Urothelium cell line (cell line): ENCODE measurements around the gene CD244.

Source experiments
- DNase-seq: peaks from one replicate; pipeline ENCODE4 v3.0.0; 2011; ENCODE audit warnings: low spot score, mixed read lengths
- FAIRE-seq: peaks from 2 replicates; lab custom pipeline; 2011; peaks lifted over from hg19 to GRCh38; lab: Jason Lieb, UNC

CD244 gene

DNA sequence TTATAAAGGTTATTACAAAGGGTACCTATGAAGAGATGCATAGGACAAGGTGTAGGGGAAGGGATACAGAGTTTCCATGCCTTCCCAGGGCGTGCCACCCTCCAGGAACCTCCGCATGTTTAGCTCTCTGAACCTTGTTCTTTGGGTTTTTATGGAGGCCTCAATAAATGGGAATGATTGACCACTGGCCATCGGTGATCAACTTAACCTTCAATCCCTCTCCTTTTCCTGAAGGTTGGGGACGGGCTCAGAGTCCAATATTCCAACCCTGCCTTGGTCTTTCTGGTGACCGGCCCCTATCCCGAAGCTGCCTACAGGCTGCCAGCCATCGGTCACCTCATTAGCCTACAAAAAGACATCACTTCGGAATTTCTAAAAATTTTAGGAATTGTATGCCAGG, 11.7 kb downstream of the CD244 start:
- FAIRE-seq (no peak), DNase-seq (no peak)

DNA sequence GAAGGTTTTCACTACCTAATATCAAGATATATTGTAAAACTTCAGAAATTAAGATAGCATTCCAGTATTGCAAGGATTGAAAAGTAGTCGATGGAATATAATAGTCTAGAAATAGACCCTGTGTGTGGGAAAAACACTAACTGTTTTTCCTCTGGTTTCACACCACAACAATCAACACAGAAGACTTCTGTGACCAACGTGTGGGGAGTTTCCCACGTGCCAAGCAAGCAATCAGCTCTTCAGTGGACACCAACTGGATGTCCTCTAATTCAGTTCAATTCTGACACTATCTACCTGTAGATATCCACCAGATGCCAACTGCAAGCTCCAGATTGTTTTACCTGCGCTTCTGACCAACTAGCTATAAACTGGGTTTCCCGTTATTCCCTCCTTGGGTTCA, 12.1 kb downstream of the CD244 start:
- FAIRE-seq, result no peak
- no peak for DNase-seq

DNA sequence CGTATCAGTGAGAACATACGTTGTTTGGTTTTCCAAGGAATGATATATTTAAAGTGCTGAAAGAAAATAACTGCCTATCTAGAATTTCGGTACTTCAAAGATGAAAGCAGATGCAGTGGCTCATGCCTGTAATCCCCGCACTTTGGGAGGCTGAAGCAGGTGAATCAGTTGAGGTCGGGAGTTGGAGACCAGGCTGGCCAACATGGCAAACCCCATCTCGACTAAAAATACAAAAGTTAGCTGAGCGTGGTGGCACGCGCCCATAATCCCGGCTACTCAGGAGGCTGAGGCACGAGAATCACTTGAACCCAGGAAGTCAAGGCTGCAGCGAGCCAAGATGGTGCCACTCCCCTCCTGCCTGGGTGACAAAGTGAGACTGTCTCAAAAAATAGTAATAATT, 16.4 kb downstream of the CD244 start:
- FAIRE-seq, result no peak
- DNase-seq, result no peak

DNA sequence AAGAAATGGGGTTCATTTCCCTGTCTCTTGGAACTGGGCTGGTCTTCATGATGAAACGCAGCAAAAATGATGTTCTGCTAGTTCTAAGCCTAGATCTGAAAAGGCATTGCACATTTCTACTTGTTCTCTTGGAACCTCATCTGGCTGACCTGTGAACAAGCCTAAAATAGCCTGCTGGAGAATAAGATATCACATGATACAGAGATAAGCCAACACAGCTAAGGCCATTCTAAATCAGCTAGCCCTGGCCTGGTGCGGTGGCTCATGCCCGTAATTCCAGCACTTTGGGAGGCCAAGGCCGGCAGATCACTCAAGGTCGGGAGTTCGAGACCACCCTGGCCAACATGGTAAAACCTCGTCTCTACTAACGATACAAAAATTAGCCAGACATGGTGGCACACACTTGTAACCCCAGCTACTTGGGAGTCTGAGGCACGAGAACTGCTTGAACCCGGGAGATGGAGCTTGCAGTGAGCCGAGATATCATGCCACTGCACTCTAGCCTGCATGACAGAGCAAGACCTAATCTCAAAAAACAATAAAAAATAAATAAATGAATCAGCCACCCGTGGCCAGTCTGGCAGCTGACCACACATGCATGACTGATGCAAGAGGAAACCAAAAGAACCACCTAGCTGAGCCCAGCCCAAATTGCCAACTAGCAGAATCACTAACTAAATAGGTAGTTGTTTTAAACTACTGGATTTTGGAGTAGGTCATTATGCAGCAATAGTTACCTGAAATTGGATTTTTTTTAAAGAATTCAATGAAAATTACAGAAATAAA, 18.0 kb downstream of the CD244 start:
- DNase-seq (no peak), FAIRE-seq (no peak)

DNA sequence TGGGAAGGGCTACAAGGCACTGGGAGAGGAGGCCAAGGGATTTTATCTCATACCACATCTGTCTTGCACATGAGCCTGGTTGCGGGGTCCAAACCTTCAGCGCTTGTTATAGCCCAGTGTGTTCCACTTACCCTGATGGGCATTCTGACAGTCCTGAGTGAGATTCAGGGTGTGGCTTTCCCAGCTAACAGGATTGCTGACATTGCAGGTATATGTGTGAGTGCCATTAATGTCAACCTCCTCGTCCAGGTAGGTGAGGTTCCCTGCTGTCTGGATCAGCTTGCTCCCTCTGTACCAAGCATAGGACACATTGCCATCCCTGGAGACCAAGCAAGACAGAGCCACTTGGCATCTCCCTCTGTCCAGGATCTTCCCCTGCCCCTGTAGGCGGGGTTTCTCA, 21.6 kb downstream of the CD244 start:
- DNase-seq (no peak), FAIRE-seq (no peak)

DNA sequence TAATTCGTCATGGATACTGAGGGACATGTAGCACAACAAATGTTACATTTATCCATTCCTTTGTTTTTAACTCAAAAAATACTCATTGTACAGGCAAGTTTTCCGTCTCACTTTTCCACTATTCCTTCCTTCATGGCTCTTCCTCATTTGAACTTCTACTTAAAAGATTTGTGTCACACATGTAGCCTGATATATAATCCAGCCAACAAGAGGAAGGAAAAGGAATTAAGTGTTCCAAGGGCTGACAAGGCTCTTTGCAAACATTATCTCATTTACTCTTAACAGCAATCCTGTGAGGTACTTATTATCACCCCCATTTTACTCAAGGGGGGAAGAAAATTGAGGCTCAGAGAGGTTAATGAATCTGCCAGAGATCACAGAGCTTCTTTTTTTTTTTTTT, 22.9 kb downstream of the CD244 start:
- no peak for FAIRE-seq
- DNase-seq, result no peak

DNA sequence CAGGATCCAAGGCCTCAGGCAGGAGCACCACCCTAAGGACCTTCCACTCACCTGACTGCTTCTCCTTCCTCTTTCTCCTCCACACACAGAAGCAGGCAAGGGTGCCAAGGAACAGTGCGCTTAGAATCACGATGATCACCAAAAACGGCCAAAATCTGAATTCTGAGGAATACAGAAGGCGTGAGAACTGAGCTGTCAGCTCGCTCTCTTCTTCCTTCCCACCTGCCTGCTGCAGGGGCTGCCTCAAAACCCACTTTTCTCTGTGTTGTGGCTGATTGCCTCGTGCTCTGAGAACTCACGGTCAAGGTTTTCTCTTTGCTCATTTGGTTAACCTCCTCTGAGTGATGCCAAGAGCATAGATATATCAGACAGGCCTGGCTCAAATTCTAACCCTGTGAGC, 23.8 kb downstream of the CD244 start:
- FAIRE-seq (no peak), DNase-seq (no peak)

DNA sequence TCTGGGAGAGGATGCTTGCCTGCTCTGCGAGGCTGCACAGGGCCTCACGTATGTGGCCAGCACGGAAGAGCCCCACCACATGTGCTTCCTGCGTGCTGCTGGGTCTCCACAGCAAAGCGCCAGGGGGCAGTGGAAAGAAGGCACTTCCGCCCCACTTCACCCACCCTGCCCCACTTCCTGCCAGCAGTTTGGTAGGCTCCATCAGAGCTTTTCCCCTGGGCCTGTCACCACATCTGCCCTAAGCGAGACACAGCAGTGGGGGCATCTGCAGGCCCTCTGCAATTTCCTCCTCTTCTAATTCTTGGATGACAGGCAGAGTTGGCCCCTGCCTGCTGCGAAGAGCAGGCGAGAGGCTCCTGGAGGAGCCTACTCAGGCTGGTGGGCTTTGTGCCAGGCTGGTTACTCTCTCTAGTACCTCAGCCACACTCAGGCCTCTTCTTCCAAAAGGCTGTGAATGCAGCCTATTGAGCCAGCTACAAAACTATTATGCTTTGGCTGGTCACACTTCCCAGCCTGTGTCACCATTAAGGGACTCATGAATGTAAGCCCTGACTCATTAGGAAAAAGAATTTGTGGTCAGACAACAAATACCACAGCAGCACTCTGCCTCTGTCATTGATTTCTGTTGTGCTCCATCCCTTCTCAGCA, 25.0 kb downstream of the CD244 start:
- DNase-seq, result peak; percentile 68
- FAIRE-seq, result no peak

DNA sequence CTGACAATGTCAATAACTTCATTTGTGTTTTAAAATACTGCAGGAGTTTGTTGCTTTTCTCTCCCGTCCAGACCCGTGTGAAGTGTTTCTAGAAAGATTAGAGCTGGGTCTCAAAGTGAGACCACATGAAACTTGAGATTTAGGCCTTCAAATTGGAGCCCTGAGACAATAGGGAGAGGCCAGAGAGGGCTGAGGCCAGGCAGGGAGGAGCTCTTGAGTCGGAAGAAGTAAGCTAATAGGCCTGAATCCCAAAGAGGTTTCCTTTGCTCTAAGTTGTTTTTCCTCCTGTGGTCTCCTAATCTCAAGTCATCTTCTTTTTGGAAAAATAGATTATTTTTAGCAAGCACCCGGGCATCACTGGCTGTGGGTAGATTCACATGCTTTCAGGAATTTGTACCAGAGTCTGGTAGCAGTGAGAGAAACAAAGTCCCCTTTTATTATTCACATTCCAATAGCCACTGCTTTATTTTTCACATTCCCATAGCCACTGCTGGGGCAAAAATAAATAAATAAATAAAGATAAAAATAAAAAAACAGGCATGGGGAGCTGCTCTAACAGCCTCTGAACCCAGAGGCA, 25.6 kb downstream of the CD244 start:
- DNase-seq (no peak), FAIRE-seq (no peak)

DNA sequence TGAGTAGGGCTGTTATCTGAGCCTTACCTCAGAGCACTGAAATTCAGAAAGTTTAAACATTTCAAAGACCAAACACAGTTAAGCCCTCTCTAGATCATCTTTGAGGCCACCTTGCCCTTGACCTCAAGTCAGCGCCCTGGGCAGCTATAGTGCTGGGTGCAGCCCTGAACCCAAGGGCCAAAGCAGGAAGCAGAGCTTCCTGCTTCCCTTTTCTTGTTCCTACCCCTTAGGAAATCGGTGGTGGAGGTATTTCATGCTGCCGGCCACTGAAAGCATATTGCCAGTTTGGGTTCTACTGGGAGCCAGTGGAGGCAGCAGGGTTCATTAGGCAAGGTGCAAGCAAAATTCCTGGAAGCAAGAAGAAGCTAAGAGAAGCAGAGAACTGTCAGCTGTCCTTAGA, 26.1 kb downstream of the CD244 start:
- FAIRE-seq (no peak), DNase-seq (no peak)

DNA sequence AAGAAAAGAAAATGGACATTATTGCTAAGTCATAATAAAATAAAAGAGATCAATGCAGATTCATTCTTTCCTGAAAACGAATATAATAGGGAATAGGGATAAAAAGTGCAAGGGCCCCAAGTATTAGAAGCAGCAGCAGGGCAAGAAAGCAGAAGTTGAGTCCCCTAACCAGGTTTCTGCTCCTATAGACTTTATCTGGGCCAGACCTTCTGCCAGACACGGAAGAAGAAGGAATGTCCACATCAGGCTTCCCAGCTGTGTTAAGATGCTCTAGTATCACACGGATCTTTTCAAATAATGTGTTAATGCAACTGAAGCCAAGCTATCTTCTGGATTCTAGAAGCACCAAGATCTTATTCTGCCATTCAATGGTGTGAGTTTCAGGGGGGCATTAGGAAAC, 26.9 kb downstream of the CD244 start:
- DNase-seq (no peak), FAIRE-seq (no peak)

DNA sequence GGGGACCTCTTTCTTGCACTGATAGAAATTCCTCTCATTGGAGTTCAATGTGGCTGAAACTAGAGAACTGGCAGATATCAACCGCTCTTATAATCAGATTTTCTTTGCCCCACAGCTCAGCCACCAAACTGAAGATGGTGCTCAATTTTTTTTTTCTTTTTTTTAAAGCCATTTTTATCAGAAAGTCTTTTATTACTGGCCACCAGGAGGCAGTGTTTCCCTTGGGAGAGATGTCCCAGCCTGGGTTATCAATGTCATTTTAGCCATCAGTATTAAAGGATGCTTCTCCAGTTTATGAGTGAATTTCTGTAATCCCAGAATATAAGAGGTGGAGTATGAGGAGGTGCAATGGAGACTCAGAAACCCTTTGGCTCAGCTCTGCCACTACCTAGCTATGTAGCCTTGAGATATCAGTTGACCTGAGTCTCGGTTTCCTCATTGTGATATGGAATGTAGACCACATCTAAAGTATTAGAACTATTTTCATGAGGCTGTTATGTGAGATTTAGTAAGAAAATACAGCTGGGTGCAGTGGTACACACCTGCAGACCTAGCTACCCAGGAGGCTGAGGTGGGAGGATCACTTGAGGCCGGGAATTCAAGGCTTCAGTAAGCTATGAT, 27.6 kb downstream of the CD244 start:
- no peak for FAIRE-seq
- no peak for DNase-seq

DNA sequence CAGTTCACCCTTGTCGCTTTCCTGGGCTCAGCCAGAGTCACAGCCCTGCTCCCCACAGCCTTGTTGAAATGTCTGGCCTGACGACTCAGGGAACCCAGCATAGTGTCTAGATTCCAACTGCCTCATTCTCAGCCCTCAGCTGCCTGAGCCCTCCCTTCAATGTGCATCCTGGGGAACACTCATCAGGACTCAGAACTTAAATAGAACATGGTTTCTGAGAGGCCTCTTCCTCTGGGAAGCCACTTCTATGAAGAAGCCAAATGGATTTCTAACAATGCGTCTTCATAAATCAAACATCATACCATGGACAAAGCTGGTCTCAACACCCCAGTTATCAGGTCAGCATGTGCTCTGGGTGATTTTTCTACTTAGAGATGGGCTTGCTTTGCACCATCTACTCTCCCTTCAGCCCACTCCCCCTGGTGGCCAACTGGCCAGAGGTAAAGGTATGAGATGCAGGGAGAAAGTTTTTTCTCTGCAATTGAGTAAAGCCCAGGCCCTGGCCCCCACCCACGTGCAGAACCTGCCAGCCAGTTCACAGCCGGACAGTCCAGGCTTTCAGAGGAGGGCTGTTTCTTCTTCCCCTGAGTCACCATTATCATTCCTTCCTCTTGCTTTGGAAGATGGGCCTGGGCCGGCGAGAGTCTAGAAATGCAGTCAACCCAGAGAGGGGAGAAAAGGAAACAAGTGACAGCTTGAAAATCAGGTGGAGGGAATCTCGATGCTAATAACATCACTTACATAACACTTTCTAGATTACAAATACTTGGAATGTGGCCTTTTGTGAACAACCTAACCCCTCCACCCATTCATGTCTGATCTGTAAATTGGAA, 32.1 kb downstream of the CD244 start:
- DNase-seq, result peak; percentile 49
- FAIRE-seq, result no peak

DNA sequence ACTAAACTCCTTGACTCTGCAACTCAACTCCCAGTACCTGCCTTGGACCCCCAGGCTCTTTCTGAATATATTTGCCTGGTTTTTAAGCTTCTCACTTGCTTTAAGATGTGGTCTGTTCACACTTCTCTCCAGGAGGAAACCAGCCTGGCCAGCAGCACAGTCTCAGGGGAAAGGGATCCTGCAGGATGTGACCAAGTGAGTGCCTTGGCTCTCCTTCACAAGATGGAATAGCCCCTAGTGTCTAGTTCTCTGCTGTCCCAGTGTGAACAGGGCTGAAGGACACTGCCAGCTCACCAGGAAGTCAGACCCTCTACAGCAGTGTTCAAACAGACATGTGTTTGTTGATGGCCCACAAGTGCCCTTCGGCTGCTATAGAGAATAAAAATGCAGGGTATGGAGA, 32.9 kb downstream of the CD244 start:
- no peak for FAIRE-seq
- DNase-seq, result no peak

DNA sequence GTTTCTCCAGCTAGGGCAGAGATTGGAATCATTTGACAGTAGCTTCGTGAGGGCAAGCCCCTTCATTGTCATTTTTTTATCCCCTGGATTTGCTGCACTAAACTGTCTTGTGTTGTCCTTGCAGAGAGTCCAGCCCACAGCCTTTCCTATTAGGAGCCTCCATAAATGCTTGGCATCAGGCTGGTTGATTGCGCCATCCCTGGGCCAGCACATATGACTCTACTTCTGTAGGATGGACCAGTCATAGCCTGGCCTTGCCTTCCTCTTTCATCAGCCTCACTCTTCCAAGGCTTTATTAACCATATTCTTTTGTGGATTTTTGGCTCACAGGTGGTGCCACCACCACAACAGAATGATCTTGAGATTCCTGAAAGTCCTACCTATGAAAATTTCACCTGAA, 35.3 kb downstream of the CD244 start:
- DNase-seq, result no peak
- FAIRE-seq, result no peak

DNA sequence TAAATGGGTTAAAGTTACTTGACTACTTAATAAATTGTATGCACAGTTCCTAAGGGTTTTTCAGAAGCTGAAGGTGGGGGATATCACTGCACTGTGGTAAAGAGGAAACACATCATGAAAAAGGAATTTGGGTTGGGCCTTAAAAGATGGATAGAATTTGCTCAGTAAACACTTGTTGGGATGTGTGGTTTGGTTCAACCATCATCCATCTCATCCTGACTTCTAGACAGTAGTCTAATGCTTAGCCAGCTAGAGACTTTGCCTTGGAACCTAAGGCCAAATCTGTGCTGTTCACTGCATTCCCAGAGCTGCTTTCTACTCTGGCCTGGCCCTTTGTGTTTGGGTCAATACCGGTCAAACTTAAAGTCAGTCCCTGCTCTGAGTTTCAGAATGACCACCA, 36.1 kb downstream of the CD244 start:
- DNase-seq (peak; percentile 79), FAIRE-seq (no peak)

DNA sequence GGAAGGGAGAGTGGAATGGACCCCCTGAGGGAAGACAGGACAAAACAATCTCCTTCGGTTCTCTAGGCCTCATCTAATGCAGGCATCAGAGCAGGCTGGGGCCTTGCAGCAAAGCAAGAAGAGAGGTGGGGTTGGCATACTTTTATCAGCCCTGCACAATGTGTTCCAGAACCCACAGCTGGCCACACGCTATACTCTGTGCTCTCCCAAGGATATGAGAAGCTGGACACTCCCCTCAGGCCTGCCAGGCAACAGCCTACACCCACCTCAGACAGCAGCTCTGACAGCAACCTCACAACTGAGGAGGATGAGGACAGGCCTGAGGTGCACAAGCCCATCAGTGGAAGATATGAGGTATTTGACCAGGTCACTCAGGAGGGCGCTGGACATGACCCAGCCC, 39.4 kb downstream of the CD244 start:
- DNase-seq (no peak), FAIRE-seq (no peak)

DNA sequence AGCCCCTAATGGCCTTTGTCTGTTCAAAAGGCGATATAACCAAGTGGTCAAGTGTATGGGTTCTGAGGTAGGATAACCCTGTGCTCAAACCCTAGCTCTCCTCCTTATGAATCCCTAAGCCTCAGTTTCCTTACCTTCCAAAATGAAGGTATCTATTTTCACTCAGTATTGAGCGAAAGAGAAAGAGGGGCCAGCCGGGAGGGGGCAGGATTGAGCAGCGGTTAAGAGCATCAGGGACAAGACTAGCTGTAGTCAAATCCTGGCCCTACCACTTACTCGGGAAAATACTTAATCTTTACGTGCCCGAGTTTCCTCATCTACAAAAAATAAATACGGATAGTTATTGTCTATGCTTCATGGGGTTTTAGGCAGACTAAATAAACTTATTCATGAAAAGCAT, 41.1 kb downstream of the CD244 start:
- FAIRE-seq (no peak), DNase-seq (no peak)

DNA sequence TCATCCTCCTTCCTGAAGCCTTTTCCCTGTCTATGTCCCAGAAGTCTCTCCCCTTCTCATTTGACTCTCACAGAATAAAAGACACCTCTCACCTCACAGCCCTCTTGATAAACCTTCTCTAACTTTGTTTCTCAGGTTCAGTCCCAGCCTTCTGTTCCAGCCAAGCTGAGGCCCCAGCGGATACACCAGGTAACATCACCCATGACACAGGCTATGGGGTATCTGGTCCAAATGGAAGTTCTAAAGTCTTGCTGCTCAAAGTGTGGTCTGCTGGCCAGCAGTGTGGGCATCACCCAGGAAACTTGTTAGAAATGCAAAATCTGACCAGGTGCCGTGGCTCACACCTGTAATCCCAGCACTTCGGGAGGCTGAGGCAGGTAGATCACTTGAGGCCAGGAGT, 43.5 kb downstream of the CD244 start:
- FAIRE-seq (no peak), DNase-seq (no peak)

DNA sequence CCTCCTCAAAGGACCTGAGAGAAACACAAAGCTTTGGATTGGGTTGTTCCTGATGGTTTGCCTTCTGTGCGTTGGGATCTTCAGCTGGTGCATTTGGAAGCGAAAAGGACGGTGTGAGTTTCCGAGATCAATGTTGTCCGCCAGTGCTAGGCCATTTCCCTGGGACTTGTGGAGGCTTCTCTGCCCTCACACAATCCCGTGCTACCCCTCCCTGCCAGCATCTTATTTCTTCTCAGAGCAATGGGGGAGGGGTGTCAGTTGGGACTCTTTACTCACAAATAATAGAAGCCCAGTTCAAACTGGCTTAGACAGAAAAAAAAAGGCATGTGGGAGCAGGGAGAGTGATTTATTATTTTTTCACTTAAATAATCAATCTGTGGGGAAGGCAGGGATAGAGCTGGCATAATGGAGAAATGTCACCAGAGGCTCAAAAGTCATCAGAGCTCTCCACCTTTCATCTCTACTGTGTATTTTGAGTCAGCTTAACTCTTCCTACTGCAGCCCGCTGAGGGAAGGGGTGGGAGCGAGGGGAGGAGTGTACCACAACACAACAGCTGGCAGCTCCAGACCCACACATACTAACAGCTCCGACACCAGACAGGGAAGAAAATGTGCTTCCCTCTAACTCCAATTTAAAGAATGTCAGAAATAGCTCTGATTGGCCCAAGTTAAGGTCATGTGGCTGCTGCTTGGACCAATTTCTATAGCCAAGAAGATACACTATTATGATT, 44.3 kb downstream of the CD244 start:
- DNase-seq, result no peak
- FAIRE-seq, result no peak
